Activated naive CD8-positive, alpha-beta T cell (primary cell): ENCODE data around the gene WNT3.

Experiments used
- H3K27ac Mint-ChIP-seq: one replicate; pipeline ENCODE4 v1.8.0; 2021; ENCODE audit warnings: mixed read lengths
- H3K27me3 Mint-ChIP-seq: one replicate; pipeline ENCODE4 v1.8.0; 2021; ENCODE audit warnings: mixed read lengths
- H3K36me3 Mint-ChIP-seq: one replicate; pipeline ENCODE4 v1.8.0; 2021; ENCODE audit warnings: mixed read lengths
- H3K4me1 Mint-ChIP-seq: one replicate; pipeline ENCODE4 v1.8.0; 2021; ENCODE audit warnings: low read depth, mixed read lengths
- H3K4me3 Mint-ChIP-seq: one replicate; pipeline ENCODE4 v1.8.0; 2021; ENCODE audit warnings: mild to moderate bottlenecking, mixed read lengths
- H3K9me3 Mint-ChIP-seq: one replicate; pipeline ENCODE4 v1.8.0; 2021; ENCODE audit warnings: low read depth, mixed read lengths

Gene WNT3

GRCh38 chr17:46823657-46824056 lies 5.2 kb upstream of the WNT3 start:
- no peaks in the 10 kb centered on the region for H3K4me1 Mint-ChIP-seq
- H3K27ac Mint-ChIP-seq: no peak overlapping the region
- H3K36me3 Mint-ChIP-seq: no peaks in the 10 kb centered on the region
- H3K27me3 Mint-ChIP-seq: peaks cover 18% of the 10 kb centered on the region
- no peak overlapping the region for H3K4me3 Mint-ChIP-seq
- no peaks in the 10 kb centered on the region for H3K9me3 Mint-ChIP-seq

GRCh38 chr17:46822388-46822921 lies 4.0 kb upstream of the WNT3 start:
- H3K27me3 Mint-ChIP-seq: peaks cover 21% of the 10 kb centered on the region

DNA sequence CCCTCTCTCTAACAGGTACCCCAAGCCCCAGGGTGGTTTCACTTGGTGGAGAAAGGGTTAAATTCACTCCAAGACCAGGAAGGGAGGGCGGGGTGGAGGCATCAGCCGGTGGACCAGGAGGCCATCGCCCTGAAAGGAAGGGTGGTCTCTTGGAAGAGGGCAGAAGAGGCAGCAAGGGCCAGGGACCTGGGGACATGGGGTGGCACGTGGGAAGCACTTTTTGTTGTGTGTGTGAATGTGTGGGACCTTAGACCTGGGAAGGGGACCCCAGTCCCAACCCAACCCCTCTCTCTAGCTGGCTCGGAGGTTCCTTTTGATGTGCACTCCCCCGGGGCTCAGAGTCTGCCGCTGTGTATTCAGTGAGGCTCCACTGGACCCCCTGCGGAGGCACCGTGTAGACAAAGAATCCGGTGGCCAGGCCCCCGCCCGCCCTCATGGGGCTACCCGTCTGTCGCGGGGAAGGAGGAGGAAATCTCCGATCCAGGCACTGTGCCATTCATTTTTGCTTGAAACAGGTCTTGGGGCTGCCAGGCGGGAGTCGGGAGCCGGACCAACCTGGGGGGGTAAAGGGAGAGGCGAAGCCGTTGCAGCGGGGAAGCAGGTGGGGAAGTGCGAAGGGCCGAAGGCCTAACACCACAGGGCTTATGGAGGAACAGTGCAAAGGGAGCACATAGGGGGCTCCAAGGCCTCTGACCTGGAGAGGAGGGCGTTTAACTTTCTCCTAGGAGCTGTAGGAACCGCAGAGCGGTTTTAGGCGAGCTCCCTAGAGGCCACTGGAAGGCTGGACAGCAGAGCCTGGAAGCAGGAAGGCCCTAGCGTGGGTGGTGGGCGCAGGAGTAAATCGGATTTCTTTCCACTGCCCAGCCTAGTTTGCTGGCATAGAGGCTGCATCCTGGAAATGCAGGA lies 3.2 kb upstream of the WNT3 start:
- Mint-ChIP-seq H3K4me1 (peaks cover 11% of the 10 kb centered on the region), H3K4me3 (no peak overlapping the region), H3K27ac (no peak overlapping the region), H3K9me3 (no peaks in the 10 kb centered on the region), H3K27me3 (peaks cover 23% of the 10 kb centered on the region), H3K36me3 (no peaks in the 10 kb centered on the region)

More at GRCh38 chr17:46822388-46822921, 4.0 kb upstream of the WNT3 start:
- no peaks in the 10 kb centered on the region for H3K9me3 Mint-ChIP-seq
- no peak overlapping the region for H3K27ac Mint-ChIP-seq
- H3K36me3 Mint-ChIP-seq: no peaks in the 10 kb centered on the region
- H3K4me3 Mint-ChIP-seq: no peak overlapping the region
- H3K4me1 Mint-ChIP-seq: peaks cover 8% of the 10 kb centered on the region

- Mint-ChIP-seq H3K27me3 (peaks cover 32% of the 10 kb centered on the region), H3K4me3 (peak overlapping the region; percentile 35), H3K9me3 (no peaks in the 10 kb centered on the region), H3K4me1 (peaks cover 11% of the 10 kb centered on the region), H3K27ac (no peak overlapping the region), H3K36me3 (no peaks in the 10 kb centered on the region)
Observed at GRCh38 chr17:46820592-46821450, 2.3 kb upstream of the WNT3 start.

DNA sequence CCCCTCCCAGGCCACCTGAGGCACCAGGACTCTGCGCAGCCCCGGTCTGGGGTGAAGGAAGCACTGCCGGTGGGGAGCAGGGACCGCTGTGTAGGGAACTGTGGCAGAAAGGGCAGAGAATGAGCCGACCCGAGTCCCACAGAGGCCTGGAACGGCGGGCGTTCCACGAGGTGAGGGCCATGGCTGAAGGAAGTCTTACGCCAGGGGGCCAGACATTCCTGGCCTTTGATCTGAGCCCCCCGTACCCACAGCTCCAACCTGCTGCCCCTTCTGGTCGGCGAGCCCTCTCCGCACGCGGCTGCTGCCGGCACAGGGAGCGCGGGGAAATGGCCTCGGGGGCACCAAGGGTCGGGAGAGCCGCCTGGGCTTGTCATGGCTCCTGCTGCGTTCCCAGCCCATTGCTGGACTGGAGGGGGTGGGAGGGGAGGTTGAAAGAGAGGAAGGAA lies 1.4 kb upstream of the WNT3 start:
- peaks cover 11% of the 10 kb centered on the region for H3K4me1 Mint-ChIP-seq
- H3K36me3 Mint-ChIP-seq: no peaks in the 10 kb centered on the region
- H3K9me3 Mint-ChIP-seq: no peaks in the 10 kb centered on the region
- H3K4me3 Mint-ChIP-seq: peak overlapping the region; percentile 74
- H3K27ac Mint-ChIP-seq: no peak overlapping the region
- peaks cover 34% of the 10 kb centered on the region for H3K27me3 Mint-ChIP-seq

DNA sequence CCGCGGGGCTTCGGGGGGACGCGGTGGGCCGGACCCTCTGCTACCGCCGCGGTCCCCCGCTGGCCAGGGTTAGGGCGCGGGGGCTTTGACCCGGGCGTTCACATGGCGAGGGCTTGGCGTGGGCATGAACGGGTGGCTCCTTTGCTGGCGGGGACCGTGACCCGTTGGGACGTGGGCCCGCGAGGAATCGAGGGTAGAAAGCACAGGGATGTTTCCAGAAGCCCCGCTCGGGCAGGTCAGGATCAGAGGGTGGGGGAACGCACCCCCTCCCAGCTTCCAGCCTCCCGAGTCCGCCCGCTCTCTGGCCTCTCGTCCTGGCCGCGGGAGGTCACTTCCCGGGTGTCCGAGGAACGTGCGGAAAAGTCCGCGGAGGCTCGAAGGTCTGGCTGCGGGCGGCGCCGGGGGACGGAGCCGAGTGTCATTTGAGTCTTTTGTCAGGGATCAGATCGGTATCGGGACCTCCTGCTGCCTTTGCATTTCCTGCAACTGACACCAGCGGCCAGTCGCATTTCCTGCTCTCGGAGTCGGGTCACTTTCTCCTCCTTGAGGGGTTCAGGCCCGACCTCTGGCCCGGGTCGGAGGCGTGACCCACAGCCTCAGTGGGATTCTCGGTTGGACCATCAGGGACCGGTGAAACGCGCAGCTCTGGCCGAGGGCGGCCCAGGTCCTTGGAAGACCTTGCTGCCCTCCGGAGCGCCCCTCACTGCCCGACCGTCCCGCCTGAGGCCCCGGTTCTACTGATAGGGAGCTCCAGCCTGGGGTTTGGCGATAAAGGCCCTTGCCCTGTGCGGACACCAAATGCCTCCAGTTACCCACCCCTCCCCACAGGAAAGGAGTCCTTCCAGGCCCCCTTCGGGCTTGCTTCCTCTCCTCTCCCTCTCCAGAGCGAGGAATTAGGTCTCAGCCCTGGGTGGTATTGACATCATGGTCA lies 702 bp upstream of the WNT3 start:
- H3K27ac Mint-ChIP-seq: no peak overlapping the region
- peak overlapping the region; percentile 74 for H3K4me3 Mint-ChIP-seq
- H3K27me3 Mint-ChIP-seq: peaks cover 33% of the 10 kb centered on the region
- H3K36me3 Mint-ChIP-seq: no peaks in the 10 kb centered on the region
- H3K9me3 Mint-ChIP-seq: no peaks in the 10 kb centered on the region
- peaks cover 11% of the 10 kb centered on the region for H3K4me1 Mint-ChIP-seq

DNA sequence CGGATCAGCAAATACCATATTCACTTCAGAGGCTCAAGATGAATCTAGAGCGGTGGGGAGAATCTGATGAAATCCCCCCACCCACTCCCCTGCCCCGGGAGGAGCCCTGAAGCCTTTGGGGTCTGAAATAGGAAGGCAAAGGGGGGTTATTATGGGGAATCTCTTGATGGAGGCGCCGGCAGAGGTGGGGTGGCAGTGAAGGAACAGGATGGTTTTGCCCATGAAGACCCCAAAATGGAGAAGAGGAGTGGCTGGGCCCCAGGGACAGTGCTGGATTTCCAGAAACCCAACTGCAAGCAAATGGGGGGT lies 637 bp downstream of the WNT3 start:
- Mint-ChIP-seq H3K4me1 (peaks cover 11% of the 10 kb centered on the region), H3K36me3 (no peaks in the 10 kb centered on the region)

DNA sequence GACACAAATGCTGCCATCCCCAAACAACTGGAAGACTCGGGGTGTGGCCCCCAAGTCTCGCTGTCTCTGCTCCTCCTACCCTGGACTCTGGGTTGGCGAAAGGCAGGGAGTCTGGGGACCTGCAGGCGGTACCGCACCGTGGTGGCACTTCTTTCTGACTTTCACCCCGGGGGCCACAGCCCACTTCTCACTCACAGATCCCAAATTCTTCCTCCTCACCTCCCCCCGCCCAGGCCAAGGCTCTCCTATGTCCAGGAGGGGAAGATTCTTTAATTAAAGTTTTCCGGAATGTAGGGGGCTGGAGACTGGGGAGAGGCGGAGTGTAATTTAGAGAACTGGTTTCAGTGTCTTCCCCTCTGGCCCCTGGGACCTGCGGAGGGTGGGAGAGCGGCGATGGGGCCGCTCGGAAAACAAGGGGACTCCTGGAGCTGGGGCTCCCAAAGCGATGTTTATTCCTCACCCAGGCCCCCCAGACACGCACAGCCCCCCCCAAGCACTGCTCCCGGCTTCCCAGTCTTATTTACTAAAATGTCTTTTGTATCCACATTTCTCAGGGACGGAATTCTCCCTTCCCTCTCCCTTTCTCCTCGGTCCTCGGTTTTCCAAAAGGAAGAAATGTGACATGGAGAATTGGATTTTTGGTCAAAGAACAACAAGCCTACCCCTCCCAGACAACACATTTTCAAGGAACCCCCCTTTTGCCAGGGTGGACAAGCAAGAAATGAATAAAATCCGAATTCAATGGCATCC lies 1.2 kb downstream of the WNT3 start:
- Mint-ChIP-seq H3K4me1 (peaks cover 11% of the 10 kb centered on the region), H3K27me3 (peaks cover 48% of the 10 kb centered on the region), H3K36me3 (no peaks in the 10 kb centered on the region), H3K9me3 (no peaks in the 10 kb centered on the region), H3K4me3 (peak overlapping the region; percentile 65), H3K27ac (no peak overlapping the region)

More for the DNA sequence above, 637 bp downstream of the WNT3 start:
- H3K27ac Mint-ChIP-seq: no peak overlapping the region
- H3K4me3 Mint-ChIP-seq: peak overlapping the region; percentile 65
- H3K9me3 Mint-ChIP-seq: no peaks in the 10 kb centered on the region
- H3K27me3 Mint-ChIP-seq: peaks cover 46% of the 10 kb centered on the region

DNA sequence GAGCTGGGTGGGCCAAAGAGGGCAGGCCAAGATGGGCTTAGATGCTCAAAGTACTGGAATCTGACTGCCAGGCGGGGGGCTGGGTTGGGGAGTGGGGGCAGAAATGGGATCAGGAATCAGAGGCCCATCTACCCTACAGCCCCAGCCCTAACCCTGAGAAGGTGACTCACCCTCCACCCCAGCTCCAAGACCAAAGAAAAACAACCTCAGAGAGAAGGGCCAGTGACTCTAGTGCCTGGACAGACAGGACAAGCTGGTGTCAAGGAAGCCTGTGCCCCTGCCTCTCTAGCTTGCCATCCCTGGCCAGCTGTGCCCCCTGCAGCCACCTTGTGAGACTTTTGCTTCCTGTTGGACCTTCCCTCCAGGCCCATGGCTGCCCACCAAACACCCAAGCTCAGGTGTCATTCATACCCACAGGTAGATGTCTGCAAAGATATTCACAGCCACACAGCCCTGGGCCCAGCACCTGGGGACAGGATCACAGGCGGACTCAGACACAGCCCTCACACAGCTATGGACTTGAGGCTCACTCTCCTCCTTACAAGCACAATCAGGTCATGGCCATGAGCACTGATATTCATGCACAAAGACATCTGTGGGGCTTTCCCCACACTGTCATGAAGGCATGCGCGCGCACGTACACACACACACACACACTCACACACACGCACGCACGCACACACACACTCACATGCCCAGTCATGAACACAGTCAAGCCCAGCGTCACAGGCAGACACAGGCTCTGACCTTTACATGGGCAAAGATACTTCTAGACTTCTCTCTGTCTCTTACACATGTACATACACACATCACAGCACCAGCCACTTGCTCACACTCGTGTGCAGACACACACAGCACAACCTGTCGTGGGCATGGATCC lies 2.8 kb downstream of the WNT3 start:
- no peak overlapping the region for H3K4me3 Mint-ChIP-seq
- H3K36me3 Mint-ChIP-seq: no peaks in the 10 kb centered on the region
- peaks cover 11% of the 10 kb centered on the region for H3K4me1 Mint-ChIP-seq
- peaks cover 39% of the 10 kb centered on the region for H3K27me3 Mint-ChIP-seq
- no peak overlapping the region for H3K27ac Mint-ChIP-seq
- H3K9me3 Mint-ChIP-seq: no peaks in the 10 kb centered on the region

GRCh38 chr17:46814446-46814845 lies 4.0 kb downstream of the WNT3 start:
- Mint-ChIP-seq H3K9me3 (no peaks in the 10 kb centered on the region), H3K27me3 (peaks cover 37% of the 10 kb centered on the region), H3K4me1 (peaks cover 11% of the 10 kb centered on the region), H3K27ac (no peak overlapping the region), H3K36me3 (no peaks in the 10 kb centered on the region), H3K4me3 (no peak overlapping the region)

GRCh38 chr17:46813920-46814319 lies 4.6 kb downstream of the WNT3 start:
- Mint-ChIP-seq H3K4me1 (peaks cover 11% of the 10 kb centered on the region), H3K4me3 (no peak overlapping the region), H3K36me3 (no peaks in the 10 kb centered on the region), H3K27me3 (peaks cover 37% of the 10 kb centered on the region), H3K9me3 (no peaks in the 10 kb centered on the region), H3K27ac (no peak overlapping the region)

DNA sequence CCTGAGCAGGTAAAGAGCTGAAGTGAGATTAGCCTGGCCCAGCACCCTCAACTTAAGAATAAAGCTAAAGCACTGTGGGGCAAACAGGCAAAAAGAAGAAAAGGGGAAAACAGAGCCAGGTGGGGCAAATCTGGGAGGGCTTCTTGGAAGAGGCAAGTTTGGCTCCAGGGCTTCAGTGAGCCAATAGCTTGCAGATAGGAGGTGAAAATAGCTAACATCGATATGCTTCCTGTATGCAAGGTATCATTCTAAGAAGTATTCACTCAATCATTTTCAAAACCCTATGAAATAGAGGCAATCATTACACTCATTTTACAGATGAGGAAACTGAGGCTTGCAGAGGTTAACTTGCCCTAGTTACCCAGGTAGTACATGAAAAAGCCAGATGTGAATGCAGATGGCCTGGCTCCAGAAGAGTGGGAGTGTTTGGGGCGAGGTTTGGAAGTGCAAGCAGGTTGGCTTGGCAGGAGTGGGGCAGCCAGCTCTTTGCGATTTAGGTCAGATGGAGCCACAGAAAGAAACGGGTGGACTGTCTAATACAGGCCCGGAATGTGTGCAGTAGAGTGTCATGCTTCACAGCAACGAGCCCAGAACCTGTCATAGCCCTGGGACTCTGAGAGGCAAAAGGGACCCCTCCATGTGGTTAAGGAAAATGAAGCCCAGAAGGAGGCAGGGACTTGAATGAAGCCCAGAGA lies 5.7 kb downstream of the WNT3 start:
- peaks cover 6% of the 10 kb centered on the region for H3K4me1 Mint-ChIP-seq
- H3K9me3 Mint-ChIP-seq: no peaks in the 10 kb centered on the region
- no peaks in the 10 kb centered on the region for H3K36me3 Mint-ChIP-seq
- peaks cover 35% of the 10 kb centered on the region for H3K27me3 Mint-ChIP-seq
- no peak overlapping the region for H3K4me3 Mint-ChIP-seq
- H3K27ac Mint-ChIP-seq: no peak overlapping the region
